GM18873 (cell line): ENCODE results near the gene HNRNPA3.
A peak's percentile ranks its signal among the peaks of the same experiment; 100 is the strongest.
"Not testable (repeated sequence)": the region's sequence is repeated elsewhere in the genome, so short reads cannot be mapped to it uniquely, and the experiment has no call there.

Source experiments
- ATAC-seq: cut with Tn5 transposase; IDR thresholded peaks from one replicate; pipeline ENCODE4 v1.9.1; 2021; ENCODE audit warnings: mild to moderate bottlenecking, moderate library complexity, moderate number of reproducible peaks; ENCODE audit not compliant: unreplicated experiment, low FRiP score

HNRNPA3 gene

DNA sequence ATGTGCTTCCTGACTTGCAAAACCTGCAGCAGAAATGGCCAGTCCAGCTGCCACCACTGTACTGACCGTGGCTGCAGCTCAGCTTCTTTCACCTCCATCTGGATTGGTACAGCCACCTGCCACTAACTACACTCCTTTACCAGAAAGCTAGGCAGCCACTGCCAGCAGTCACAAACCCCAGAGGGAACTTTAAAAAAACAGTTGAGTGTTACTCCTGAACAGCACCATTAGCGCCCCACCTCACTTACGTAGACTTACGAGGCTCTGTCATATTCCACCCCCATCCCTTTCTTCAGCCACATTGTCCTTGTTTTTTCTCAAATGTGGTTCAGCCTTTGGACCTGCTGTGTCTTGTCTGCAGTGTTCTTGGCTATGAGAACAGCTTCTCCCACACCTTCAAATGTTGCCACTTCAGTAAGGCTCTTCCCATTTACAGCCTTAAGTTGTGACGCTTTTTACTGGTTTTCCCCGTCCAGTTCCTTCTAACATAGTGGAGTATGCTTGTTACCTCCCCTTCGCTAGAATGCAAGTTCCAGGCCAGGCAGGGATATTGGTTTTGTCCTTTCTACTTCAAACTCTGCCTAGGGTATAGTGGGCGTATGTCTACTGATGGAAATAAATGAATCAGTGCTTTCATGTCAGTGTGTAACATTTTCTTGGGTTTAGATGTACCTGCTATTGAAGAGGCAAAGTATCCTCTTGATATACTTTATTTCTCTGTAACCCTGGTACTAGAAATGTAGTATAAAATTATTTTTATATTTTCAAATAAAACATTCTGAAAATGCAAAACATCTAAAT is 17.0 kb downstream of the HNRNPA3 start:
- no peak for ATAC-seq

DNA sequence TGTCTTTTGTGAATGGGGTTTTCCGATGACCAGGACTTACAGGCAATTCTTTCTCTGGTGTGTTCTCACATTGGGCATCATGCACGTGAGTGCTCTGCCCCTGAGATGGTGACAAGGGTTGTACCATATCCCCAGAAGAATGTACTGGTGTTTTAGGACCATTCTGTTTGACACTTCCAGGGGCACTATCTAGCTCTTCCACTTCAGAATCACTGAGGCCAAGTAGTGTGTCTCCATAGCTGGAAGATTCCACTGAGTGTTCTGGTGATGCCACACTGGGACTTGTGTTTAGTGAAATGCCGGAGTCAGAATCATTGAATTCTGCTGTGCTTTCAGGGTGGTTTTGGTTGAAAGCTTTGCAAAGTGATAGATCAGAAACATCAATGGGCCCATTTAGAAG is 18.7 kb downstream of the HNRNPA3 start:
- ATAC-seq, result no peak

DNA sequence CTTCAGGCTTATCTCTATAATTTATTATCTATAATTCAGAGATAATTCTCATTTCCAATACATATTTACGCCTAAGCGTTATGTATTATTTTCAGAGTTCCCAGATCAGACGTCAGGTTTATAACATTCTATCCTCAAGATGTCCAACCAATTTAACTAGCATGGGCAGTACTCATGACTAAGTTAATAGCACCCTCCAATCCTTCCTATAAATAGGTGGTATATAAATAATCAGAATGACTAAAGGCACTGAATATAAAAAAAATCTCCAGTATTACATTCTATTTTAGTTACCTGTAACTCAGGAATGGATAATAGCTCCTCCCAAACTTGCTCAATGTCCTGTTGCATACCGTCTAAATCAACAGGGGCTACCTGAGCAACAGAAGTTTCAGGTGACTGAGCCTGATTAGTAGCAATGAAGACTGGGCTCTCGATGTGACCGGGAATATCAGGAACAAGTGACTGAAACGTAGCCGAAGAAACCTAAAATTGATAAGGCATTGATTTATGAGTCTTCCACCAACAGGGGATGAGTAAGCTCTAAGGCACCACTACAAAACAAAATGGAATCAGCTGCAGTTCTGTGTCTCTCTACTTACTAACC is 19.6 kb downstream of the HNRNPA3 start:
- no peak for ATAC-seq

DNA sequence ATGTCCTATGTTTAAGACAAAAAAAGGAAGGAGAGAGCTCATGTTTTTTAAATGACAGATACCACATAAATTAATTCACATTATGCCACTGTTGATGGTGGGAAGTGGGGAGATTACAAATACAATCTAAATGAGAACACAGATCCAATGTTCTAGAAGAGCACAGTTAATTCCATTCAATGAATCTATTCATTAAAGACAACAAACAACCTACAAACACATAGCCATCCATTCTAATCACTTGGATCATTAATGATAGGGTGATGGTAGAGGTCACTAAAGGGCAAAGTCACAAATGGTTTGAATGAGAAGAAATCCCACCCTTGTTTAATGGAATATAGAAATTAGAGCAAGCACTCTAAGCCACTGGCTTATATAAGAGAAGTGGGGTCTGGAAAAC is 21.7 kb downstream of the HNRNPA3 start:
- ATAC-seq, result no peak

DNA sequence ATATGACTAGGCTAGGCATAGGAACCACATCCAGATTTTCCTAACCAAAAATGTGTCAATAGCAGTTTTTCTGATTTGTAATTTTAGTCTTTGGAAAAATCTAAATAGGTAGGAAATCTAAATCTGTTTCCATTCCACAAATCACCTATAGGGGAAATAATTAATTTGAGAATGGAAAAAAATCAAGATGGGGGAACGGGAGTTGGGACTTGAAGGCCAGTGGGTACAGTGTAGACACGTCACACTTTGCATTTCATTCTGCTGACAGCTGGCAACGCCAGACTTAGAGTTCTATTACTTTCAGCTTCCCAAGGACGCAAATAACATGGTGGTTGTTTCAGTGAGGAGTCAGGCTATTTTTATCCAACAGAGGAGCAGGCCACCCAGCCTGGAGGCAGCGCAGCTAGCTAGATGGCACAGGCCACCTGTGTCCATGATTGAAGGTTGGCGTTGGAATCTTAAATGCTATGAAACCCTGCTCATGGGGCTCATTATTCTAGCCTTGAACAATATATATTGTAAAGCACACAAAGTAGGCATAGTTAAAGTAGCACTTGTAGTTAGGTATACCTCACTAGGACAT is 23.4 kb downstream of the HNRNPA3 start:
- ATAC-seq, result no peak

DNA sequence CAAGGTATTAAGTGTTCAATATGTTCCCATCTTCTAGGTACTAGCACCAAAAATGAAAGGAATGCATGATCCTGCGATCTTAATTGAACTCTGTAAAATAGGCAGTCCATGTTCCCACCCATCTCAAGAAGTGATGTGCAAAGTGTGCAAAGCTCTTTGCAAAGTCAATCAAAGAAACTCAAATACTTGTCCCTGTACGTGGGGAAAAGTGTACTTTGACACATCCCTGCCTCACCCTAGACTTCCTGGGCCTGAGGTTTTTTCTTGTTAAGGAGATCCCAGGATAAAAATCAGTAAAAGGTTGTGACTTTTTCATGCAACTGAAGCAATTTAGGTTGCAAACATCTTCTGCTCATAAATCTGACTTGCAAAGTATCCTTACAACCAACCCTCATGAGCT is 25.3 kb downstream of the HNRNPA3 start:
- no peak for ATAC-seq

DNA sequence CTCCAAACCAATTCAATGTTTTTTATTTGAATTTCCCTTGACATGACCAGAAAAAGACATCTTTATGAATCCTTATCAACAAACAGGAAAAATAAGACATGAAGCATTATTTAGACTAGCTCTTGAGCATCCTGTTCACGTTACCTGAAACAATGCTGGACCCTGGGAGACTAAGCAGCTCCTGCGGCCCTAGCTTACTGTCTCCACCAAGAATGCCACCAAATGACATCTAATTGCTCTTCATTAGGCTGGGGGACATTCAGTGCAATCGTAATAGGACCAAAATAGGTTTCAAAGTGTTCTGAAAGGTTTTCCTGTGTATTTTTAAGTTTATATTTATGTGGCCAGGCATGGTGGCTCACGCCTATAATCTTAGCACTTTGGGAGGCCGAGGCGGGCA is 26.5 kb downstream of the HNRNPA3 start:
- ATAC-seq, result no peak

DNA sequence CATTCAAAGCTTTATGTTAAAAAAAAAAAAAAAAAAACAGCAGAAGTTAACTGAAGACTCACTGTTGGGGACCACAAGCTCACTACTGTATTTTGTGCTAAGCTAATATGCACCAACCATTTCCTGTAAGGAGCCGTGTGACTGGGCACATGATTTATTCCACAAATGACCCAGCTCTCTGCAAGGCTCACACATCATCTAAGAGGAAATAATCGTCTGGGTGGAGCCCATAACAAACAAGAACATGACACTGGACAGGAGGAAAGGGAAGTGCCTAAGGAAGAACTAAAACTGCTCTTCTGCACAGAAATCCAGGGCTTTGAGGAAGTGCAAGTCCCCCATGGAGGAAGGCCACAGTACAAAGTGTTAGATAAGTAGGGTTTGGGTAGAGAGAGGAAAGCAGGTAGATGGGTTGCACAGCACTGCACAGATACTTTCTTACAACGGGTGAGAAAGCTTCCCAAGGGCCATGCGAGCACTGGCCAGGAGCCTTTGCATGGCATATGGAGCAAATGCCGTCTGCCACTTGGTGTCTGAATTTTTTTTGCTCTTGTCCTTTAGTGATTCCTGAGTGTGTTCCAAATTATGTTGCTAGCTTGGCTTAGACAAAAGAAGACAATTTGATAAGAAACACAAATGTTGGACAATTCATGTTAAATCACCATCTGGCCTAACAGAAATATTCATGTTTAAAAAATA is 27.5 kb downstream of the HNRNPA3 start:
- ATAC-seq, result peak; percentile 55

DNA sequence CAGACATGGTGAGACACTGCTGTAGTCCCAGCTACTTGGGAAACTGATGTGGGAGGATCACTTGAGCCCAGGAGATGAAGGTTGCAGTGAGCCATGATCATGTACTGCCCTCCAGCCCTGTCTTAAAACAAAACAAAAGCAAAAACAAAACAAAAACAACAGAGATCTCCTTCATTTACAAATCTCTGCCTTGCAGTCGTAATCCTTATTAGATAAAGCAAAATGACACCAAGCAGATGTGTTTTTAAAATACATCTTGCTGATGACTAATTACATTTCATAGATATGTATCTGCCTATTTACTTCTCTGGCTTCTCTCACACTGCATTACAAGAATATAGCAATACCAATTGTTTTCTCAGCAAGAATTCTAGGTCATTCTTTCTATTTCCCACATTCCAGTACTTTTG is 29.1 kb downstream of the HNRNPA3 start:
- no peak for ATAC-seq

DNA sequence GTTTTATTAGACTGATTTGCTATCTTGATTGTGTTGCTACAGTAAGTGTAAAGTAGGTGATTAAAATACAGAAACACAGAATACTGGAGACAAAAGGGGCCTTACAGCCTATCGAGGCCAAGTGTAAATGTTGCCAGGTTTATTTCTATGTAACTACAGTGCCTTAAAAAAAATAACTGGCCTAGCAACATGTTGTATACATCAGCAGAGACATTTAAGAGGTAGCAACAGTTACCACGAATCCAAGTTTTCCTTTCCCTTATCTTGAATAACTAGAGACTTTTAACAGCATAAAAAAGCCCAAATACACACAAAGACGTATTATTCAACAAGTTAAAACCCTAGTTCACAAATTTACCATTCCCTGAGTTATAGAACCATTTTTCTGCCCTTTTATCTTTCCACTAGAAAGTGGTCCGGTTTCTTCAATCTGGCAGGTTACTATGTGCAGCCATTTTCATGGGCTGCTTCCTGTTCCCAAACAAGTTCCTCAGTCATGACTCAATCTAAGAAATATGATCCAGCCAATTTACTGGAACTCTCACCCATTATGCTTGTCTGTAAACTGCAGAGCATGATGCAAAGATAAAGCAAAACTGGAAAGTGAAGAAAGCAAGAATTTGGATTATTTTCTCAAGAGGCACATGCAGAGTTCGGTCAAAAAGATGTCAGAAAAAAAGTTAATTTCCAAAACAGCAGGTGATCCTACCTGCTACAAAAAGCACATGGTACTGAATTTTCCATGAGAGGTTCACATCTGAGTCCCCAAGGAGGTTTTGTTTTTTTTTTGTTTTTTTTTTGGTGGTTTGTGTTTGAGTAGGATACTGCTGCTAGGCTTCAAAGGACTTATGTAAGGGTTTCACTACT is 29.8 kb downstream of the HNRNPA3 start:
- no peak for ATAC-seq

DNA sequence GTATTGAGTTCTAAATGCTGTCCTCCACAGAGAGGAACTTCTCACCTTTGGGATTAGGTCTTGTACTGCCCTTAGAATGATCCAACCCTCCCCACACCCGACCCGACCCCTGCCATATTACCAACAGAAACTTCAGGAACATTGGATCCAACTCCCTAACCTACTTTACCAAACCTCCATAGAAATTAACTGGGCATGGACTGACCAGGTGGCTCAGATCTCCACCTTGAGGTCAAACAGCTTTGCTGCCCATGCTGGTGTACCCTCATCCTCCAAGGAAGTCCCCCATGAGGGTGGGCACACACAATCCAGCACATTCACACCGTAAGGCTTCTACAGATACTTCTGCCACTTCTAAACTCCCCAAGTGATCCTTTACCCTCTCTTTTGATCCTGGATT is 30.5 kb downstream of the HNRNPA3 start:
- no peak for ATAC-seq

DNA sequence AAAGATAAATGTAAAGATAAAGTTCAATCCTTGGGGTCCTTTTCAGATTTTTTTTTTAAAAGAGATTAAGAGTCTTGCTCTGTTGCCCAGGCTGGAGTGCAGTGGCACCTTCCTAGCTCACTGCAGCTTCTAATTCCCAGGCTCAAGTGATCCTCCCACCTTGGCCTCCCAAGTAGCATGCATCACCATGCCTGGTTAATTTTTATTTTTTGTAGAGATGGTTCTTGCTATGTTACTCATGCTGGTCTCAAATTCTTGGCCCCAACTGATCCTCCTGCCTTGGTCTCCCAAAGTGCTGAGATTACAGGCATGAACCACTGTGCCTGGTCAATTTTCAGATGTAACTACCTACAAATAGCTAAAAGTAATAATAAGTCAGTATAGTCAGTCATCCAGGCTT is 30.9 kb downstream of the HNRNPA3 start:
- ATAC-seq, result no peak

DNA sequence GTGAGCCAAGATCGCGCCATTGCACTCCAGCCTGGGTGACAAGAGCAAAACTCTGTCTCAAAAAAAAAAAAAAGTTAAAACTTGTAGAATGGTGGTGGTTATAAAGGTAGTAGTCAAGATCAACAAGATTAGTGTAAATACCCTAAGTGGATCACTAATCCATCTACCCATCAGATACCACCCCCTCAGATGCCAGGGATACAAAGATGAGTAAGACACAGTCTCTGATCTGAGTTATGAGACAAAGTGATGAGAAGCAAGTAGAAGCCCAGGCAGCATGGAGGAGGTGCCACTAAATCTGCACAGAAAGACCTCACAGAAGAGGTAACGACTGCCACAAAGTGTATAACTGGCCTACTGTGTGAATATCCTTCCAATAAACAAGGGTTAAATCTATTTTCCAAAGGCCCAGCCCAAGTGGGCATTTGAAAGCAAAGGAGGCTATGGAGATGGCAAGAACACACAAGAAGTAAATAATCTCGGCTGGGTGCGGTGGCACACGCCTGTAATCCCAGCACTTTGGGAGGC is 31.7 kb downstream of the HNRNPA3 start:
- no peak for ATAC-seq

DNA sequence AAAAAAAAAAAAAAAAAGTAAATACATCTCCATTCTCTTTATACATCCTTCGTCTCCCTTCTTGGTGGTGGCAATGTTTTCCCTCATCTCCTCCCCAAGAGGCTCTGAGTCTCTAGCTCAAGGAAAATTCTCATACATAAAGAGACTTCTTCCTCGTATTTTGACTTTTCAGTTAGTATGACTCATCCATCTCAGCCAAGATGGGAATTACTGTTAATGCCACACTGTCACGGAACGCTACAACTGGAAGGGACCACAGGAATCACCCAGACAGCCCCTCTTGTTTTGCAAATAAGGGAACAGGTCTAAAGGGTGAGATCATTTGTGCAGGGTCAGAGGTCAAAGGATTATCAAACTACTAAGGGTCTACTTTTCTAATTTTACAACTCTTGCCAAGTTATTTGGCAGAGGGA is 32.4 kb downstream of the HNRNPA3 start:
- no peak for ATAC-seq

DNA sequence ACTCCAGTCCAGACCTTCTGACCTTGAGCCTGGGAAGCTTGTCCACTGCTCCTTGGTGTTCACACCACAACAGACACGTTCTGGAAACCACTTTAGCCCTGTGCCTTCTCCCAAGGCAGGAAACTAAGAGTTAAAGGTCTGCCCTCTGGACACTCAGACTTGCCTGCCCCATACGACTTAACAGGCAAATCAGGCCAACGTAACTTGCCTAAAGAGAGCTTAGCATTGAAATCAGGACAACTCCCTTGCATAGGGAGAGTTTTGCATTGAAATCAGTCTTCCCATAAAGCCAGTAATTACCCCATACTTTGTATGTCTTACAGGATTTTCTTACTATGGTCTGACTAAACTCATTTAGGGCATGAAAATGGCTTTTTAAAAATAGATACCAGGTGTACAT is 33.4 kb downstream of the HNRNPA3 start:
- ATAC-seq, result no peak

DNA sequence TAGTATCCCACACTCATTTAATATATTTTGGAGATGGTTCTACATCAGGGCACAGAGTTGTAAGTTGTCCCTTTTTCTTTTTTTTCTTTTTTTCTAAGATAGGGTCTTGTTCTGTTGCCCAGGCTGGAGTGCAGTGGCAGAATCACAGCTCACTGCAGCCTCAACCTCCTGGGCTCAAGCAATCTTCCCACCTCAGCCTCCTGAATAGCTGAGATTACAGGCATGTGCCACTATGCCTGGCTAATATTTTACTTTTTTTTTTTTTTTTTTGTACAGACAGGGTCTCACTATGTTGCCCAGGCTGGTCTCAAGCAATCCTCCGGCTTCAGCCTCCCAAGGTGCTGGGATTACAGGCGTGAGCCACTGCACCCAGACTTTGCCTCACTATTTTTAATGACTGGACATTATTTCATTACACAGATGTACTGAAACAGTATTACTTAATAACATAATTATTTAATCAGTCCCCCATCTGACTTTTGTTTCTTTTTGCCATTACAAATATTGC is 34.0 kb downstream of the HNRNPA3 start:
- ATAC-seq, result not testable (repeated sequence)

DNA sequence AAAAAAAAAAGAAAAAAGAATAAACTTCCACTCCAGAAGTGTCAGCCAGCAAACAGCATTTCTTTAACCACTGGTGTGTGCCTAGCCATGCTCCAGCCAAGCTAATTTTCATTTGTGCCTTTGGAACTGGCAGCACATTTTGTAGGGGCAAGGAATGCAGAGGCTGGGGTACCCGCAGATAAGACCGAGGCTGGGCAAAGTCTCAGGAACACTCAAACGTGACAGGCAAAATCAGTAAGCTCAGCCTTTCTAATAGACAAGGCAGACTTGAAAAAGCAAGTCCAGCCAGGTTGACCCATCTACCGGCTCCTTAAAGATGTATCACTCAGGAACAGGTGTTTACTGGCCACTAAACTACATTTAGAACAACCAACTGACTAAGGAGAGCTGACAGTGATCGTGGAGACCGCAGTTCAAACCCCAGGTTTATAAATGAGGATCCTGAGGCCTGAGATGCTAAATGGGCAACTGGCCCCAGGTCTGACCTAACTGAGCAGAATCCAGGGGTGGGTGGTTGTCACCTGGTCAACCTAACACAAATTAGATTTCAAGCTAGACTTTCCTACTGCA is 35.2 kb downstream of the HNRNPA3 start:
- ATAC-seq, result no peak

DNA sequence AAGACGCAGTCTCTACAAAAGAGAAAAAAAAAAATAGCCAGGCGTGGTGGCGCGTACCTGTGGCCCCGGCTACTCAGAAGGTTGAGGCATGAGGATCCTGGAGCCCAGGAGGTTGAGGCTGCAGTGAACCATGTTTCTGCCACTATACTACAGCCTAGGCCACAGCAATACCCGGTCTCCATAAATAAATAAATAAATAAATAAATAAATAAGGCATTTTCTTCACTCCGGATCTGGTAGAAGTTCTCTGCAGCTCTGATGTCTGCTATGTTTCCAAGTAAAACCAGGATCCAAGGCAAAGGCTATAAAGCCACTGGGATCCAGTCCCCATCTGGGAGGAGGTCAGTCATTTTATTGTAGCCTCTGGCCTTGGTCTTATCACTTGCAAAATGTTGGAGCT is 36.4 kb downstream of the HNRNPA3 start:
- no peak for ATAC-seq

DNA sequence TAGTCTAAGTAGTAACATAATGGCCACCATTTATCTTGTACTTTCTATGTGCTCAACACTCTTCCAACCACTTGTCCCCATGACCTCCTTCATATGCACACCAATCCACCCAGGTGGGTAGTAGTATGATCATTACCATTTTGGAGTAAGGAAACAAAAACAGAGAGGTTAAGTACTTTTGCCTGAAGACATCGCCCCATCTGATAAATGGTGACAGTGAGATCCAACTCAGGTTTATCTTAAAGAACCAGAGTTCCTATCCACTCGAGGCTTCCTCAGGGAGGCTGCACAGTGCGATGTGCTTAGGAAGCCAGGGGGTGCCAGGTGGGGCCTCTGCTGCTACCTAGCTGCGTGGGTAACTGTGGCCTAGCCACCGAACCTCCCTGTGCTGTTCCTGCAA is 37.9 kb downstream of the HNRNPA3 start:
- ATAC-seq, result no peak

DNA sequence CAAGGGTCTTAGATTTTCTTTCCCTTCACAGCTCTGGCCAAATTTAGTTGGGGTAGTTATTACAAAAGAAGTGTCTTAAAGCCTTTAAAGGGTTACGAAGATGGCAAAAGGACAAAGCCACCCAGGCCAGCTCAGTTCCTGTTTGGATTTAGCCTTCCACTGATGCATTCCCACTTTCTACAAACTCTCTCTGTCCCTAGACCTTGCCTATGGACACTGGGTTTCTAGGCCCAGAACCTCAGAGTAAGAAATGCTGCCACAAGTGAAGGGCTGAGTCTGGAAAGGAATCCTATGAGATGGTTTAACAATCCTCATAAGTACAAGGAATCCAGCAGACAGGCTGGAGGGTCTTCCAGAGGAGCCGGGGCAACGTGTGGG is 38.6 kb downstream of the HNRNPA3 start:
- no peak for ATAC-seq
